Measurements from ENCODE around the gene INF2.

GRCh38 chr14:104765517-104765916 lies 76.1 kb downstream of the INF2 start:
- TF ChIP-seq ARNT (IDR thresholded peaks at IDR 0.05) (no peak), LEF1 (IDR thresholded peaks at IDR 0.05; ENCODE audit: borderline replicate concordance) (no peak), FOXM1 (IDR thresholded peaks at IDR 0.05; ENCODE audit: borderline replicate concordance) (no peak), NFRKB (IDR thresholded peaks at IDR 0.05) (no peak), TARDBP (IDR thresholded peaks at IDR 0.05) (no peak), SP1 (IDR thresholded peaks at IDR 0.05) (no peak)

Data from HEK293T (cell line).